Suprapubic skin (tissue), 4 donors: ENCODE data around the gene TRAK1. TPM values are rescaled to one million over a fixed set of nuclear protein-coding genes. Genes with fewer than 3 reads are reported as not detected.

ENCODE experiments used
- DNase-seq, 2 donors: peaks; one replicate each; pipeline ENCODE4 v3.0.0-alpha.2; 2019; ENCODE audit warnings: low spot score in 2 of 2
- H3K27ac ChIP-seq: fragments of 200-600 bp; sonication (generic); one replicate; pipeline ENCODE4 v1.5.1; 2019
- H3K27me3 ChIP-seq: fragments of 200-600 bp; sonication (generic); one replicate; pipeline ENCODE4 v1.5.1; 2019
- H3K36me3 ChIP-seq: fragments of 200-600 bp; sonication (generic); one replicate; pipeline ENCODE4 v1.5.1; 2019
- H3K4me1 ChIP-seq: fragments of 200-600 bp; sonication (generic); one replicate; pipeline ENCODE4 v1.5.1; 2019
- H3K4me3 ChIP-seq: fragments of 200-600 bp; sonication (generic); one replicate; pipeline ENCODE4 v1.5.1; 2019; ENCODE audit warnings: mild to moderate bottlenecking
- H3K9me3 ChIP-seq: fragments of 200-600 bp; sonication (generic); one replicate; pipeline ENCODE4 v1.5.1; 2019
- EP300 ChIP-seq: sonication (generic); formaldehyde crosslinking; IDR thresholded peaks from one replicate; pipeline ENCODE4 v1.6.1; 2017; ENCODE audit warnings: antibody characterized with exemption
- POLR2A ChIP-seq, 2 donors: fragments of 450-650 bp; IDR thresholded peaks; one replicate each; pipeline ENCODE4 v1.6.1; 2017; ENCODE audit warnings: antibody characterized with exemption in 2 of 2, mild to moderate bottlenecking in 2 of 2, moderate library complexity in 2 of 2
- POLR2AphosphoS5 ChIP-seq, 3 donors: sonication (generic); formaldehyde crosslinking; IDR thresholded peaks; one replicate each; pipeline ENCODE4 v1.6.1; 2017; ENCODE audit warnings: antibody characterized with exemption in 3 of 3
- WGBS: methylation state at CpG from one replicate; pipeline ENCODE4 v1.1.5; 2018; 5-methylcytosine and 5-hydroxymethylcytosine counted together
- total RNA-seq, 4 donors: library from RNA; depleted of rRNA; stranded (reverse); fragments of >200 nt; gene quantifications; one replicate each; pipeline ENCODE4 v1.1.0, GENCODE V29; 2016
- TF ChIP-seq, protein P1 (sequence below), 2 donors: fragments of 200-600 bp in 1 of 2; fragments of 450-650 bp in 1 of 2; sonication (generic) in 1 of 2; IDR thresholded peaks; one replicate each; pipeline ENCODE4 v1.5.1; 2016 to 2019; ENCODE audit warnings: antibody characterized with exemption in 2 of 2, mild to moderate bottlenecking in 1 of 2, moderate library complexity in 1 of 2

Gene TRAK1
- total RNA-seq, 4 donors from 2014 or later, result 78.3 to 214 (median 86.4) TPM

DNA sequence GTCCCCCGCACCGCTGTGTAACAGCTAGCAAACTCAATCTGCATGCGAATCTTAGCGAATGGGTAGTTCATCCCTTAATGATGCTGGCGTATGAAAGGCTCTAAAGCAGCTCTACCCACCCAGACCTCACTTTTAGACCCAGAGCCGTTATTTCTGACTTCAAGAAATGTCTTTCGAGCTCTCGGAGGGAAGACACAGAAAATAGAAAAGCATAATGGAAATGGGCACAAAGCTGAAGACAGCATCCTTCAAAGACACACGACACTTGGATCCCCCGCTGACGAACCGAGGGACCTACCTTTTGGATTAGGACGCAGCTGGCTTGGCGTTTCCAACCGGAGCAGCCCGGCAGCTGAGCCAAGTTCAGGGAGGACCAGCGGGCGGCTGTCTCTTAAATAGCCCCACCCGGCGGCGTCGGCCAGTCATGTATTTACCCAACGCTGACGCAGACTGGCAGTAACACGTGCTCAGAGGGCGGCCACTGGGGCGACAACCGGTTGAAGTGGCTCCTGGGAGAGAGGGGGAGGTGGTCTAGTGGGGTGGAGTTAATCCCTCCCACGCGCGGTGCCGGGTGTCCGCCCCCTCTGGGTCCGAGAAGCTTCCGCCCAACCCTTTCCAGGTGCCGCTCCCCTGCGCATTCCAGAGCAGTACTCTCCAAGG lies 173.4 kb downstream of the TRAK1 start:
- no peaks in the 10 kb centered on the region for H3K9me3 ChIP-seq
- H3K36me3 ChIP-seq, result no peaks in the 10 kb centered on the region
- 15% methylated on average over 19 of the region's 37 CpGs for WGBS
- TF ChIP-seq EP300 (no peak), POLR2A (IDR thresholded peaks at IDR 0.05) (no peak)
- peaks cover 25% of the 10 kb centered on the region for H3K4me1 ChIP-seq
- H3K27me3 ChIP-seq, result peaks cover 75% of the 10 kb centered on the region
- H3K4me3 ChIP-seq, result peak overlapping the region; percentile 33
- peak in 1 of 2 donors; percentile 81 for DNase-seq
- no peak overlapping the region for H3K27ac ChIP-seq

DNA sequence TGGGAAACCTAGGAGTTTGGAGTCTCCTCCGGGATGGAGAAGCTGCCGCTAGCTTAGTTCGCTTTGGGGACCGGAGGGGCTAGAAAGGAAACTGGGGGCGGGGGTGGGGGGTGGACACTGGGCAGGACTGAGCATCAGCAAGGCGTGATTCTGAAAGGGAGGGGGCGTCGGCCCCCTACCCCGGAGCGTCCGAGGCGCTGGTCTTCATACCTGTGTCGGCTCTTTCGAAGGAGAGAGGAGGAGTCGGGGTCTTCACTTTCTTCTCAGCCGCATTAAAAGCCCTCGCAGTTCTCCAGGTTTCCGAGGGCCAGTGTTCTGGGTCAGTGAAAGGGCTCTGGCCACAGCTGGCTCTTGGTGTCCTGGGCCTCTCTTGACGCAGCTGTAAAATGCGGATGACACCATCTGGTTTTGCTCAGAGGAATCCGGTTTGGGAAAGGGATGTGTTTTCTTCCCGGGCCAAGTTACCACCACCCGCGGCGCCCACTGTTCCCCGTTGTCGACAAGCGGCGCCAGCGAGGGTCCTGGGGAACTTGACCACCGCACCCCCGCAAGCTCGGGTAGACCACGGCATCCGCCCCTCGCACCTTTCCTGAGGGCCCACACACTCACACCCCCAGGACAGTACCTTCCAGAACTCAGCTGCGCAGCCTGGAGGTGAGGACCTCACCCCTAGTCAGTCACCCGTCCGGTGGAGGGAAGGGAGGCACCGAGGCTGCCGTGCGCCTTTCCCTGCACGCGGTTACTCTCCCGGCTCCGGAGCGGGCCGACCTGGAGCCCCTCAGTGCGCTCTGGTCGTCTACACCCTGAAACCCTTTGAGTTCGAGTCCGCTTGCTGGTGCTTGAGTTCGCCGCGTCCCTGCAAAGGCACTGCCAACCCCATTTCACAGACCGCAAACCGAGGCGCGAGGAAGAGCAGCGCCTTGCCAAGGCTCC lies 174.2 kb downstream of the TRAK1 start:
- Histone ChIP-seq H3K36me3 (no peaks in the 10 kb centered on the region), H3K27ac (no peak overlapping the region), H3K9me3 (no peaks in the 10 kb centered on the region), H3K4me3 (no peak overlapping the region), H3K4me1 (peaks cover 25% of the 10 kb centered on the region), H3K27me3 (peaks cover 72% of the 10 kb centered on the region)
- TF ChIP-seq EP300 (no peak), POLR2AphosphoS5 (IDR thresholded peaks at IDR 0.05) (no peak), POLR2A (IDR thresholded peaks at IDR 0.05) (no peak)
- TF ChIP-seq, protein P1, sequence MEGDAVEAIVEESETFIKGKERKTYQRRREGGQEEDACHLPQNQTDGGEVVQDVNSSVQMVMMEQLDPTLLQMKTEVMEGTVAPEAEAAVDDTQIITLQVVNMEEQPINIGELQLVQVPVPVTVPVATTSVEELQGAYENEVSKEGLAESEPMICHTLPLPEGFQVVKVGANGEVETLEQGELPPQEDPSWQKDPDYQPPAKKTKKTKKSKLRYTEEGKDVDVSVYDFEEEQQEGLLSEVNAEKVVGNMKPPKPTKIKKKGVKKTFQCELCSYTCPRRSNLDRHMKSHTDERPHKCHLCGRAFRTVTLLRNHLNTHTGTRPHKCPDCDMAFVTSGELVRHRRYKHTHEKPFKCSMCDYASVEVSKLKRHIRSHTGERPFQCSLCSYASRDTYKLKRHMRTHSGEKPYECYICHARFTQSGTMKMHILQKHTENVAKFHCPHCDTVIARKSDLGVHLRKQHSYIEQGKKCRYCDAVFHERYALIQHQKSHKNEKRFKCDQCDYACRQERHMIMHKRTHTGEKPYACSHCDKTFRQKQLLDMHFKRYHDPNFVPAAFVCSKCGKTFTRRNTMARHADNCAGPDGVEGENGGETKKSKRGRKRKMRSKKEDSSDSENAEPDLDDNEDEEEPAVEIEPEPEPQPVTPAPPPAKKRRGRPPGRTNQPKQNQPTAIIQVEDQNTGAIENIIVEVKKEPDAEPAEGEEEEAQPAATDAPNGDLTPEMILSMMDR (IDR thresholded peaks at IDR 0.05), result no peak
- no peak for DNase-seq
- WGBS, result 8% methylated on average over 36 of the region's 60 CpGs

DNA sequence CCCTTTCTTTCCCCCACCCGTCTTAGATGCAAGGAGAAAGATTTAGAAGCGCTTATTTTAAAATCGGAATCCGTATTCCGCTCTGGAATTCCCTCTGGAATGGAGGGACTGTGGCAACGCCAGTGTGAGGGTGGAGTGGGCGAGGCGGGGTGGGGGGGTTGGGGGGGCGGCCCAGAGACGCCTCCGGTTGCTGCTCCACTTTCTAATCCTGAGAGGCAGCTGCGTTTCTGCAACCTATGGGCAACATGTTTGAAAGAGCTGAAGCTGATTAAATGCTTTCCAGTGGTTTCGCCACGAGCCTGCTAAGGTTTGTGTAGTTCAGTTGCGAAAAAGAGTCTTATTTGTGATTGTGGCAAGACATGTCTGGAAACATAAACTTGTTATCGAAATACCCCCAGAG lies 174.9 kb downstream of the TRAK1 start, which contains the start of gene CCK:
CCK (minus strand) TSS at position 101 of the 400 bp plus-strand sequence. CDS start 2,555 bp downstream, outside the sequence.
- WGBS, result 46% methylated on average over 13 of the region's 16 CpGs
- no peak for DNase-seq
- TF ChIP-seq, protein P1 (IDR thresholded peaks at IDR 0.05), result no peak
- TF ChIP-seq POLR2AphosphoS5 (IDR thresholded peaks at IDR 0.05) (no peak), EP300 (no peak), POLR2A (IDR thresholded peaks at IDR 0.05) (no peak)
- Histone ChIP-seq H3K36me3 (no peaks in the 10 kb centered on the region), H3K9me3 (no peaks in the 10 kb centered on the region), H3K27me3 (peaks cover 71% of the 10 kb centered on the region), H3K27ac (no peak within 1 kb of the TSS), H3K4me1 (peaks cover 25% of the 10 kb centered on the region), H3K4me3 (no peak within 1 kb of the TSS)

DNA sequence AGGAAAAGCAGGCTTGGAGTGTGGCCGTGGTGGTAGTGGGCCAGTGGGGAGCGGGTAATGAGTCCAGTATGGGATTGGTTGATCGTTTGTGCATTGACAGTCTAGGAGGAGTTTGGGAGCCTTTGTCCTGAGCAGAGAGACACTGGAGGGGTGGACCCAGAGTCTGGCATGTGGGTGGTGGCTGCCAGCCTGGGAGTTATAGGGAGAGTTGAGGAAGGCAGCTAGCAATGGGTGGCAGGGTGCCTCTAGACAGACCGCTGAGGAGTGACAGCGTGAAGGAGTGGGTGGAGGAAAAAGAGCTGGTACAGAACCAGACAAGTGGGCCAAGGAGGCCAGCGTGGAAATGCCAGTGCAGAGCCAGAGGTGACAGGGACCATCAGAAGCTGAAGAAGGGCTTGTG lies 176.7 kb downstream of the TRAK1 start:
- Histone ChIP-seq H3K27ac (no peak overlapping the region), H3K27me3 (peaks cover 55% of the 10 kb centered on the region), H3K4me3 (no peak overlapping the region), H3K9me3 (no peaks in the 10 kb centered on the region), H3K36me3 (no peaks in the 10 kb centered on the region), H3K4me1 (peaks cover 25% of the 10 kb centered on the region)
- TF ChIP-seq, protein P1 (IDR thresholded peaks at IDR 0.05), result no peak
- TF ChIP-seq POLR2A (IDR thresholded peaks at IDR 0.05) (no peak), EP300 (no peak), POLR2AphosphoS5 (IDR thresholded peaks at IDR 0.05) (no peak)
- WGBS, result 88% methylated on average over 6 of the region's 6 CpGs
- no peak for DNase-seq

DNA sequence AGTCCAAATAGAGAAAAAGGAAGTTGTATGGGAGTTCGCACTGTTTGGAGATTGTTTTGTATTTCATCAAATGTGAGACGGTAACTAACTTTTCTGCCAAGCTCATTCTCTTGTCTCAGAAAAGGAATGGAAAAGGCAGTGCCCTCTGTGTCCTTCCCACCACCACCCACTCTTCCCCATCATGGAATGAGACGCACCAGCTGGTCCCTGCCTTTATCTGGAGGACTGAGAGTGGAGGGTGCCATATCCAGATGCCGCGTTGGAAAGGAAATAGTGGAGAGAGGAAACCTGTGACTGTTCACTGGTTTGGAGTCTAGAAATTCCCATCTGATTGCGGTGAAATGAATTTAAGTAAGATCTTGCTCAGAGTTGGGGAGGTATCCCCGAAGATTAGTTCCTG lies 178.5 kb downstream of the TRAK1 start:
- TF ChIP-seq EP300, result no peak
- no peak for TF ChIP-seq POLR2A (IDR thresholded peaks at IDR 0.05)
- TF ChIP-seq POLR2AphosphoS5 (IDR thresholded peaks at IDR 0.05), result no peak
- DNase-seq, result no peak
- Histone ChIP-seq H3K4me1 (peaks cover 9% of the 10 kb centered on the region), H3K9me3 (no peaks in the 10 kb centered on the region), H3K36me3 (no peaks in the 10 kb centered on the region), H3K4me3 (no peak overlapping the region), H3K27ac (no peak overlapping the region), H3K27me3 (peaks cover 37% of the 10 kb centered on the region)
- WGBS, result 87% methylated on average over 7 of the region's 7 CpGs

DNA sequence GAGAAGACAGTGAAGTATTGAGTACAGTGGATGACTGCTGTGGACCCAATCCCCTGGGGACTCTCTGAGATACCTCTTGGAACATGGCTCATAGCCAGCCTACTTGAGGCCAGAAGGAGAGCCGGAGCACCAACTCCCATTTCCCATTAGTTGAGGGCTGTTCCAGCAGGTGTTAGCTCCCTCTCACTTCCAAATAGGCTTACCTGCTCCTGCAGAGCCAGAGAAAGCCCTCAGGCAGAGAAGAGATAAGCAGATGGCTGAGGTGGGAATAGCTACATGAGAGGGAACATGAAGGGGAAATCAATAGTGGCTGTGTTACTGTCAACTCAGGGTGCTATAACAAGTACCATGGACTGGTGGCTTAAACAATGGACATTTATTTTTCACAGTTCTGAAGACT lies 179.4 kb downstream of the TRAK1 start:
- H3K4me3 ChIP-seq, result no peak overlapping the region
- 42% methylated on average over 1 of the region's 1 CpG for WGBS
- no peaks in the 10 kb centered on the region for H3K9me3 ChIP-seq
- H3K4me1 ChIP-seq, result peaks cover under 1% of the 10 kb centered on the region
- DNase-seq, result no peak
- no peak overlapping the region for H3K27ac ChIP-seq
- peaks cover 28% of the 10 kb centered on the region for H3K27me3 ChIP-seq
- H3K36me3 ChIP-seq, result no peaks in the 10 kb centered on the region
- no peak for TF ChIP-seq POLR2AphosphoS5 (IDR thresholded peaks at IDR 0.05)
- TF ChIP-seq EP300, result no peak
- TF ChIP-seq POLR2A (IDR thresholded peaks at IDR 0.05), result no peak
- TF ChIP-seq, protein P1 (IDR thresholded peaks at IDR 0.05), result no peak
